UCSD-AML1 (cell line): ENCODE results near the gene RPS6KA4.
"Not testable (repeated sequence)": the region's sequence is repeated elsewhere in the genome, so short reads cannot be mapped to it uniquely, and the experiment has no call there.

Experiments used
- DNase-seq: peaks from one replicate; lab custom pipeline; 2025; ENCODE audit not compliant: unreplicated experiment; lab: John Stamatoyannopoulos, UW

The RPS6KA4 gene

DNA sequence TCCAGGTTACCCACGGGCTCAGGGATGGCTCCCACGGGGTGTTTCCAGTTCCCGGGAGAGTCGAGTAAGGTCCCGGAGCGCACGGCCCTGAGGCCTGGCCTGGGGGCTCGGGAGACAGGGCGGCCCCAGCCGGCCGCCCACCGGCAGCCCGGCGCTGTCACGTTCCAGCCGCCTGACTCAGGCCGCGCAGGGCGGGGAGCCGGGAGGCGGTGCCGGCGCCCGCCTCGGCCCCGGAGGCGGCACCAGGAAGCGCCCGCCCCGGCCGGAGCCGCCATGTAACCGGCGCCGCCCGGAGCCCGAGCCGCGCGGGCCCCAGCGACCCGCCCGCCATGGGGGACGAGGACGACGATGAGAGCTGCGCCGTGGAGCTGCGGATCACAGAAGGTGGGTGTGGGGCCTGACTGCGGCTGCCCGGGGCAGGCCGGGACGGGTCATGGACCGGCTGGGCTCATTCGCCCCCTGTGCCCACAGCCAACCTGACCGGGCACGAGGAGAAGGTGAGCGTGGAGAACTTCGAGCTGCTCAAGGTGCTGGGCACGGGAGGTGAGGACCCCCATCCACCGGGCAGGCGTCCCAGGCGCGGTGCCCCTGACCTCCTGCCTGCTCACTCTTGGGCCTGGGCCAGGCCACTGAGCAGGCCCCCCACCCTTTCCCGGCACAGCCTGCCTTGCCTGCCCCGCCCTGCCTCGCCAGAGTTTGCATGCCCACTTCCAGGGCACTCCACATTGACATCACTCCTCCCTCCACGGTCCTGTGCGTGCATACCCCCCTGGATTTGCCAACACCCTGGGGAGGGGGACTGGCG lies at the start of gene RPS6KA4:
Gene RPS6KA4 (plus strand): TSS at position 256 of the 805 bp plus-strand sequence. CDS start 74 bp downstream, at position 330.
- peak; percentile 66 for DNase-seq

DNA sequence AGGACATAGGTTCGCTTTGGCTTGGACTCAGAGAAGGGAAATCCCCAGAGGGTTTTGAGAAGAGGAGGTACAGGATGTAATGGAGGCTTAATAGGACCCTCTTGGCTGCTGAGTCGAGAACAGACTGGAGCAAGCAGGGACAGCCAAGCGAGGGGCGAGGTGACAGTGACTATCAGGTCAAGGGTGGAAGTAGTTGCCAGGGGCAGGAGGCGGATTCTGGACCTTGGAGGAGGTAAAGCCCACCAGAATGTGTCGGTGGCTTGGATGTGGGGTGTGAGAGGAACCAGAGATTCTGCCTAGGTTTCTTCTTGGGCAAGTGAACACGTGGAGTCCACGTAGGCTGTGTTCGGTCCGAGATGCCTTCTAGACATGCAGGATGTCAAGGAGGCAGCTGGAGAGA lies 46.0 kb upstream of the RPS6KA4 start:
- DNase-seq: no peak

- DNase-seq: no peak
Measured at GRCh38 chr11:64313491-64314145, 45.3 kb upstream of the RPS6KA4 start.

DNA sequence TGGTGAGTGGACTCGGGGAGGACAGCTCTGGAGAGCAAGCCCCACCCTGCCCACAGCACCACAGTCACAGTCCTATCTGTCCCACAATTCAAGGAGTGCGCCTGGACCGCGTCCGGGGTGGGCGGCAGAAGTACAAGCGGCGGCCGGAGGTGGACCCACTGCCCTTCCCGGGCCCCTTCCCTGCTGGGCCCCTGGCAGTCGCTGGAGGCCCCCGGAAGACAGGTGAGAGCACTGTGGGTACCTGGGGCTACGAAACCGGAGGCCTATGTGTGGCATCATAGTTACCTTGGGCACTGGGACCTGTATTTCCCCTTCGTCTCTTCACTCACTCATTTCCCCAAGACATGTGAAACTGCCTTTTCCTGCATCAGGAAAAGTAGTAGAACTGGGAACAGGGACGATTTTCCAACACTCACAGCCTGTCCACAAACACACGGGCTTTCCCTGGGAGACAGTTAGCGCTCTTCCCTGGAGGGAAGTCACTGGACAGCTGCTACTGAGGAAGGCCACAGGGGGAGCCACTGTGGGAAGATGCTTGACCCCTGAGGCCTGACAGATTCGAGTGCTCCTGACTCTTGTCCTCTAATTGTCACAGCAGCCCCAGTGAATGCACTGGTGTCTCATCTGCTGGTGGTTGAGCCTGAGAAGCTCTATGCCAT lies 44.7 kb upstream of the RPS6KA4 start:
- no peak for DNase-seq

- DNase-seq: no peak
Measured at GRCh38 chr11:64314805-64315561, 44.0 kb upstream of the RPS6KA4 start.

- DNase-seq: not testable (repeated sequence)
Measured at GRCh38 chr11:64315667-64316526, 43.1 kb upstream of the RPS6KA4 start.

GRCh38 chr11:64316672-64317324 lies 42.2 kb upstream of the RPS6KA4 start:
- DNase-seq: no peak

DNA sequence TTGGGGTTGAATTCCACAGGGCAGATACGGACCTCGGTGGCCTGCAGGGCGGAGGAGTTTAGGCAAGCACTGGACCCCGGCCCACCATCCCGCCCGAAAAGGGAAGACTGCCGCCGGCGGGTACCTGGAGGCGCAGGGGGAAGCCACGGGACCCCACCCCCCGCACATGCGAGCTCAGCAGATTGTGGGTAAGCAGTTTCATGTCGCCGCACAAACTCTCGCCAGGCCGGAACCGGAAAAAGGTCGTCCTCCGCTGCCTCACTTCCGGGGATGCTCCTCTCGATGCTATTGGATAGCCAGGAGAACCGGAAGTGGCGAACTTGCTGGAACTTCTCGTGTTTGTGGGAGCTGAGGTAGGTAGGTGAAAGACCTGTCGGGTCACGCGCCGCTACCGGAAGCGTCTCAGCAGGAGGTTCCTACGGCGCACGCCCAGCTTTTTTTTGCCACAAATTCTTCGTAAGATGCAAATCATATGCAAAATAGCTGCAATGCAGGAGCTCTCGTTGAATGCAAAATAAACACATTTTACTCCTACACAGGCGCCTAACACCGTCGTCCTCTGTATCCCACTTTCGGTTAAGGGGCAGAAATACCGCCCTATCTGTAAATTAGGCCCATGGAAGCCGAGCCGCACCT lies 41.5 kb upstream of the RPS6KA4 start, which contains the start of gene TRMT112:
Gene TRMT112 (minus strand): TSS at position 235 of the 636 bp plus-strand sequence. CDS start 33 bp downstream, at position 202.
- DNase-seq: peak; percentile 93

DNA sequence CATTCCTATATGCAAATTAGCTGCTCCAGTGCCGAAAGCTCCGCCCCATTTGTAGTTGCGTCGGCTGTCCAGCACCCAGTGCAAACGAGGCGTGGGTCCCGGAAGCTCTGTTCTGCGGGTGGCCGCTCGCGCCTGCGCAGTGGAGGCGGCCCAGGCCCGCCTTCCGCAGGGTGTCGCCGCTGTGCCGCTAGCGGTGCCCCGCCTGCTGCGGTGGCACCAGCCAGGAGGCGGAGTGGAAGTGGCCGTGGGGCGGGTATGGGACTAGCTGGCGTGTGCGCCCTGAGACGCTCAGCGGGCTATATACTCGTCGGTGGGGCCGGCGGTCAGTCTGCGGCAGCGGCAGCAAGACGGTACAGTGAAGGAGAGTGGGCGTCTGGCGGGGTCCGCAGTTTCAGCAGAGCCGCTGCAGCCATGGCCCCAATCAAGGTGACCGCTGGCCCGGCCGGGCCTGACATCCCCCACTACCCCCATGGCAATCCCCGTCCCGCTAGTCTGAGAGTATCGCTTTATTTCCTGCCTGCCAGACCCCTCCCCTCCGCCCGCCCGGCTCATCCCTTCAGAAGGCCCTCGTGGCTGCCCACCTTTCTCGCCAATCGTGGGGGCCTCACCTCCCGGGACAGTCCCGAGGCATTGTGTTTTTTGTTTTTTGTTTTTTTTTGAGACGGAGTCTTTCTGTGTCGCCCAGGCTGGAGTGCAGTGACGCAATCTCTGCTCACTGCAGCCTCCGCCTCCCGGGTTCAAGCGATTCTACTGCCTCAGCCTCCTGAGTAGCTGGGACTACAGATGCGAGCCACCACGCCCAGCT lies 40.8 kb upstream of the RPS6KA4 start, which contains the start of gene PRDX5:
Gene PRDX5 (plus strand): TSS at position 161 of the 805 bp plus-strand sequence. CDS start 95 bp downstream, at position 256.
- DNase-seq: peak; percentile 98

DNA sequence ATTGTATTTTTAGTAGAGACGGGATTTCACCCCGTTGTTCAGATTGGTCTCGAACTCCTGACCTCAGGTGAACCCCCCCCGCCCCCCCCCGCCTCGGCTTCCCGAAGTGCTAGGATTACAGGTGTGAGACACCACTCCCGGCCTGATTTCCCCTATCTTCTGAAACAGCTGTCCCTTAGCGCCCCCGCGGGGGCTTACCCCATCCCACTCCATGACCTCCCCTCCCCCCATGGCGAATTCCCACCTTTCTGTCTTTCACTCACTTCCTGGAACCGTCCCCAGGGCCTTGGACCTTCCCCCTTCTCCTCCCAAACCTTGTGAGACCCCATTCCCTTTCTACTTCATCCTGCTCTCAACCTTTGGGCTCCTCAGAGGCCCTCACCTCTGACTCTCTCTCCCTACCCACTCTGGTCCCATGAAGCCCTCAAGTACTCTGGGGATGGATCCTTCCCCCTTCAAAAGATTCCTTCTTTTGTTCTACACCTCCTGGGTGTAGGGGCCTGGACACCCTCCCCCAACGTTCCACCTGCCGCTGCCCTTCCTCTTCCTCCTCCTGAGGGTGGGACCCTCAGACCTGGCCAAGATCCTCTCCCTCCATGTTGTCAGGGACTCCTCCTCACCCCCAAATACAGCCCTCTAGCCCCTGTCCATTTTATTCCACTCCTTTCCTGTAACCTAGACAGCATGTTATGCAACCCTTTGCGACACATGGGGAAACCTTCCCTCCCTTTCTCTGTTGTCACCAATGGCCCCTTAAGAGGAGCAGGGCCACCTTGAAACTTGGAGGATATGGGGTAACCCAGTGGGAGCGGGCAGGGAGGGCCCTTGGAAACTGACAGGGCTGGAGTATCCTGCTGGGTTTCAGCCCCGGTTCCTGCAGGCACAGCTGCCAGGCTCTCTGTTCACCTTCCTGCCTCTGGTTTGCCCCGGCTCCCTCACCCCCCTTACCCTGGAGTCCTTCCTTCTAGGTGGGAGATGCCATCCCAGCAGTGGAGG lies 39.9 kb upstream of the RPS6KA4 start:
- DNase-seq: peak; percentile 20

DNA sequence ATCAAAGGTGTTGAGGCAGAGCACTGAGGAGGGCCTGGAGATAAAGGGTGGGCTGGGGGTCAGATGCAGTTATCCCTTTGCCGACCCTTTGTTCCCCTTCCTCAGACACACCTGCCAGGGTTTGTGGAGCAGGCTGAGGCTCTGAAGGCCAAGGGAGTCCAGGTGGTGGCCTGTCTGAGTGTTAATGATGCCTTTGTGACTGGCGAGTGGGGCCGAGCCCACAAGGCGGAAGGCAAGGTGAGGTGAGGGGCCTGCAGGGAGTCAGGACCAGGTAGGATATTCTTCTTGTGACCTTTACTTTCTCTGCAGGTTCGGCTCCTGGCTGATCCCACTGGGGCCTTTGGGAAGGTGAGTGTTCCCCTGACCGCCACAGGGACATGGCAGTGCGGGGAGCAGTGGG lies 38.4 kb upstream of the RPS6KA4 start:
- DNase-seq: no peak

GRCh38 chr11:64321026-64321425 lies 37.9 kb upstream of the RPS6KA4 start:
- no peak for DNase-seq

- no peak for DNase-seq
Measured at GRCh38 chr11:64321533-64321932, 37.4 kb upstream of the RPS6KA4 start.

DNA sequence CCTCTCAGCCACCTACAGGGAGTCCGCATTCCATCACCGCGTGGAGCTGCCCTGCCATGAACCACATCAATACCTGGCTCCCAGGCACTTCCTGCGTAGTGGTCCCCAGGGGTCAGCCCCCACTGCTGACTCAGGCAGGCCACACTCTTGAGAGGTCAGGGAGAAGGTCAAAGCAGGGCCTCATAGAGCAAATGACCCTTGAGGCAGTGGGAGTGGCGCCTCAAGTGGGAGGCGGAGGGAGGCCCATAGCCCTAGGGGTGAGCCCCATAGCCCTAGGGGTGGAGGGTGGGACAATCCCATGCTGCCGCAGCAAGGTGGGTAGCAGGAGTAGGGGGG lies 36.1 kb upstream of the RPS6KA4 start:
- DNase-seq: no peak

DNA sequence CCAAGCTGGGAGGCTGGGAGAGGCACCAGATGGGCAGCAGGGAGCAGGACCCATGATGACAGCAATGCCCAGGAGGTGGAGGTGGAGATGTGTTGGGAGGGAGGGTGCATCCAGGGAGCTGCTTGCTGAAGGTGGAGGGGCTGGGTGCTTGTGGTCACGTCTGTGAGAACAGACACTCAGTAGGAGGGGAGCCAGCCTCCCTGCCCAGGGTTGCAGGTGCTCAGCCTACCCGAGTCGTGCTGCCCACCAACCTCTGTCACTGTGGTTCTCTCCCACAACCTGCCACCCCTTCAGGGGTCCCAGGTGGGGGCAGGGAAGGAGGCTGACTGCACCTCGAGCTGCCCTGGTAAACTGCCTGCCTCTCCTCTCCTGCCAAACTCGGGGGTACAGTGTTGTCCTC lies 35.6 kb upstream of the RPS6KA4 start:
- no peak for DNase-seq

- DNase-seq: peak; percentile 36
Measured at GRCh38 chr11:64323984-64324383, 35.0 kb upstream of the RPS6KA4 start.
